ENCODE data around the gene RPTOR.

GRCh38 chr17:80829166-80829813 lies 284.7 kb downstream of the RPTOR start:
- TF ChIP-seq POLR2A (IDR thresholded peaks at IDR 0.05; ENCODE audit: low read depth, low read length) (no peak), POLR2AphosphoS5 (IDR thresholded peaks at IDR 0.05; ENCODE audit: low read depth, low read length) (no peak), SPI1 (IDR thresholded peaks at IDR 0.05; ENCODE audit: low read depth, low read length) (no peak)

All from GM12891 (cell line).